PFSK-1 (cell line): Measurements from ENCODE around the gene GPSM1.

Experiments used
- FOXP2 ChIP-seq: optimal IDR thresholded peaks from 2 replicates; pipeline ENCODE3; 2011; ENCODE audit warnings: borderline replicate concordance, control low read depth, inconsistent platforms; ENCODE audit not compliant: insufficient read depth; ENCODE audit errors: extremely low read length, extremely low read depth
- POLR2AphosphoS5 ChIP-seq: IDR thresholded peaks from 2 replicates; pipeline ENCODE4 v1.6.1; 2012; ENCODE audit warnings: low read depth, mild to moderate bottlenecking, control low read depth, low read length, moderate library complexity
- REST ChIP-seq, 2 experiments: IDR thresholded peaks; 2 replicates each; pipeline versions ENCODE4 v1.6.1 to v1.8.0; 2011 to 2012; ENCODE audit warnings: low read depth in 2 of 2, low read length in 2 of 2, control low read depth in 1 of 2, inconsistent platforms in 1 of 2, mild to moderate bottlenecking in 1 of 2, moderate library complexity in 1 of 2; ENCODE audit not compliant: insufficient read depth in 1 of 2
- SIN3A ChIP-seq: IDR thresholded peaks from 2 replicates; pipeline ENCODE4 v1.6.1; 2012; ENCODE audit warnings: mild to moderate bottlenecking, low read length, moderate library complexity, borderline replicate concordance; ENCODE audit not compliant: insufficient read depth
- TAF1 ChIP-seq: IDR thresholded peaks from 2 replicates; pipeline ENCODE4 v1.6.1; 2012; ENCODE audit warnings: low read length, control low read depth, borderline replicate concordance; ENCODE audit not compliant: insufficient read depth

The GPSM1 gene

GRCh38 chr9:136364942-136365774 lies 37.8 kb downstream of the GPSM1 start:
- TF ChIP-seq TAF1 (no peak), SIN3A (no peak), REST (IDR thresholded peaks at IDR 0.05; ENCODE audit: insufficient read depth in 1 of 2, low read depth in 2 of 2, low read length in 2 of 2) (no peak), FOXP2 (no peak), POLR2AphosphoS5 (no peak)

GRCh38 chr9:136365775-136366222 lies 38.5 kb downstream of the GPSM1 start:
- TF ChIP-seq FOXP2, result no peak

- TF ChIP-seq FOXP2 (no peak), POLR2AphosphoS5 (no peak), TAF1 (no peak), SIN3A (no peak), REST (IDR thresholded peaks at IDR 0.05; ENCODE audit: insufficient read depth in 1 of 2, low read depth in 2 of 2, low read length in 2 of 2) (no peak)
Observed at GRCh38 chr9:136366826-136367225, 39.5 kb downstream of the GPSM1 start.

- no peak for TF ChIP-seq TAF1
- no peak for TF ChIP-seq POLR2AphosphoS5
- no peak for TF ChIP-seq SIN3A
- no peak for TF ChIP-seq FOXP2
- no peak for TF ChIP-seq REST (IDR thresholded peaks at IDR 0.05; ENCODE audit: insufficient read depth in 1 of 2, low read depth in 2 of 2, low read length in 2 of 2)
Observed at GRCh38 chr9:136367296-136368145, 40.2 kb downstream of the GPSM1 start.

GRCh38 chr9:136368190-136368589 lies 40.9 kb downstream of the GPSM1 start:
- no peak for TF ChIP-seq POLR2AphosphoS5
- no peak for TF ChIP-seq FOXP2
- no peak for TF ChIP-seq REST (IDR thresholded peaks at IDR 0.05; ENCODE audit: insufficient read depth in 1 of 2, low read depth in 2 of 2, low read length in 2 of 2)
- no peak for TF ChIP-seq SIN3A
- TF ChIP-seq TAF1, result no peak
